Astrocyte of the cerebellum (primary cell): ENCODE data around the gene UGT1A8.

ENCODE experiments used
- DNase-seq: peaks from one replicate; pipeline ENCODE4 v3.0.0-alpha.2; 2011; ENCODE audit warnings: low read depth
- H3K4me3 ChIP-seq: 2 replicates; pipeline ENCODE4 v1.5.1; 2011; ENCODE audit warnings: mild to moderate bottlenecking, low read depth, low read length, moderate library complexity
- CTCF ChIP-seq: IDR thresholded peaks from 2 replicates; pipeline ENCODE4 v1.5.1; 2012; ENCODE audit warnings: low read length, low read depth, moderate library complexity, mild to moderate bottlenecking; ENCODE audit errors: missing control alignments
- in situ Hi-C: cut with HindIII; loops from 2 replicates; pipeline ENCODE4 v1.10.0; 2017; ENCODE audit warnings: low sequenced_read_pairs

Gene UGT1A8

GRCh38 chr2:233754872-233755611 is 137.6 kb downstream of the UGT1A8 start:
- DNase-seq = no peak
- H3K4me3 ChIP-seq = no peak overlapping the region
- TF ChIP-seq CTCF = no peak
- in situ Hi-C loops = no loop called here

- TF ChIP-seq CTCF = no peak
- H3K4me3 ChIP-seq = no peak overlapping the region
- no peak for DNase-seq
- in situ Hi-C loops = no loop called here
Measured at GRCh38 chr2:233756429-233757081, 139.1 kb downstream of the UGT1A8 start.

- H3K4me3 ChIP-seq = no peak overlapping the region
- in situ Hi-C loops = no loop called here
- TF ChIP-seq CTCF = no peak
- no peak for DNase-seq
Measured at GRCh38 chr2:233758141-233758540, 140.7 kb downstream of the UGT1A8 start.

- H3K4me3 ChIP-seq = no peak overlapping the region
- in situ Hi-C loops = no loop called here
- no peak for DNase-seq
- no peak for TF ChIP-seq CTCF
Measured at GRCh38 chr2:233758849-233759248, 141.4 kb downstream of the UGT1A8 start.

GRCh38 chr2:233760043-233760442 is 142.6 kb downstream of the UGT1A8 start, which contains the start of gene UGT1A1:
Gene UGT1A1 (plus strand): TSS chr2:233760270. CDS start chr2:233760288, 18 bp downstream.
- in situ Hi-C loops = no loop called here
- DNase-seq = no peak
- no peak for TF ChIP-seq CTCF
- H3K4me3 ChIP-seq = no peak within 1 kb of the TSS

GRCh38 chr2:233761040-233761769 is 143.8 kb downstream of the UGT1A8 start:
- no peak overlapping the region for H3K4me3 ChIP-seq
- in situ Hi-C loops = no loop called here
- no peak for DNase-seq
- TF ChIP-seq CTCF = no peak
